ENCODE data around the gene UGT1A10.

UGT1A10 gene

DNA sequence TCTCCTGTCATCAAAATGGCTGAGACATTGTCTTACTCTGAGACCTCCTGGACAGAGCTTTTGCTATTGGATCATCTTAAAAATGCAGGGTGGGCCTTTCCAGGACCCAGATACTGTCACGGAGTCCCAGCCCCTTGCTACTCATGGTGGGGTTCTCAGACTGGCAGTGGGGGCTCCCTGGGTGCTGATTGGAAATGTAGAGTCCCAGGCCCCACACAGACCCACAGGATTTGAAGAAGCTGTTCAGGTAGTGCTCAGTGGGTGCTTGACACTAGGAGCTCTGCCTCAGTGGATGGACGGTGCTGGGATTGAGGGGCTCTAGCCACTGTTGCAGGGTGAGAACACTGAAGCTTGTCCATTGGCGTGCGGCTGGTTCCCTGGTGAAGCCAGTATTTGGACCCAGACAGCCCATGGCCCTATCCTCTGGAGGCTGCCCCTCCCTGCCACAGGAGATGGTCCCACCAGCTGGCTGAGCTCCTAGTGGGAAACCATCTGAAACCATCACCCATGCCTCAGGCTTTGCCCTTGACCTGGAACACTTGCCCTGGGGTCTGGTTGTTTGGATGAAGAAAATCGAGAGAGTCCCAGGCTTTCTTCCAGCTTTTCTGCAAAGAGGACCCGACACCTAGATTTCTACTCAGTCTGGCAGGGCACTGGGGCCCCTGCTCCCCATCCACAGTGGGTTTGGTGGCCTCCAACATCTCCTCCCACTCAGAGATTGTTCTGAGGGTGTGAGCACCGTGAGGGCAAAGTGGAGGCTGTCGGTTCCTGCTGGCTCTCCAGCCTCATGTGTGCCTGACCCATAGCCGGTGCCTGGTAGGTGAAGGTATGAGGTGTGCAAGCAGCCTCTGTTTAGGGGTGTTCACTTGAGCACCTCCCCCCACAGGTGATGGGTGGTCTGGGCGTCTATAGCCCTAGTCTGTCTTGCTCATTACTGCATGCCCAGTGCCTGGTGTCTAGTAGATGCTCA lies 172.0 kb downstream of the UGT1A10 start:
- no peak for ATAC-seq

DNA sequence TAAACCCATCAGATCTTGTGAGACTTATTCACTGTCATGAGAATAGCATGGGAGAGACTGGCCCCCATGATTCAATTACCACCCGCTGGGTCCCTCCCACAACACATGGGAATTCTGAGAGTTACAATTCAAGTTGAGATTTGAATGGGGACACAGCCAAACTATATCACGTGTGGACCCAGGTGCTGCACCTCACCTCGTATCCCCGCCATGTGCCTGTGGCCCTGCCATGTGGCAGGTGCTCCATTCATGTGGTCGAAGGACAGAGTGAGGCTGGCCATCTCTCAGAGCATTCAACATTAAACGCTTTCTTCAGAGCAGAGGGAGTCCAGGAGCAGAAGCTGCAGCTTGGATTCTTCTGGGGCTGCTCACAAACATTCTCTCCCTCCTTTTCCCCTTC lies 174.1 kb downstream of the UGT1A10 start:
- ATAC-seq: no peak

DNA sequence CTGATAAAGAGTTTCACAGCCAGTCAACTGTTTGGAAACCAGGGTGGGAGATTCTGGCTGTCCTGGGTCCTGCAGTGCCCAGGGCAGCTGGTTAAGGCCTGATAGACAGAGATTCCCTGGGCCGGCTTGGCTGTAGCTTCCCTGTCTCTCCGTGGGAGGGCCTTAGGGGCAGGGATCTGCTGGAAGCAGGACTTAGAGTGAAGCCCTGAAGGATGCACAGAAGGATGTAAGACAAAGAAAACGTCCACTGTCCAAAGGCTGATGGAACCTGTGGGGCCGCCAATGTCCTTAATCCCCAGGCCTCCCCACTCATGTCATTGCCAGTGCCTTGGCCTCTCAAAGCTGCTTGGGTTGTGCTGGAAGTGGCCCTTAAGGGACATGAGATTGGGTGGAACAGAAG lies 174.8 kb downstream of the UGT1A10 start:
- ATAC-seq: no peak

DNA sequence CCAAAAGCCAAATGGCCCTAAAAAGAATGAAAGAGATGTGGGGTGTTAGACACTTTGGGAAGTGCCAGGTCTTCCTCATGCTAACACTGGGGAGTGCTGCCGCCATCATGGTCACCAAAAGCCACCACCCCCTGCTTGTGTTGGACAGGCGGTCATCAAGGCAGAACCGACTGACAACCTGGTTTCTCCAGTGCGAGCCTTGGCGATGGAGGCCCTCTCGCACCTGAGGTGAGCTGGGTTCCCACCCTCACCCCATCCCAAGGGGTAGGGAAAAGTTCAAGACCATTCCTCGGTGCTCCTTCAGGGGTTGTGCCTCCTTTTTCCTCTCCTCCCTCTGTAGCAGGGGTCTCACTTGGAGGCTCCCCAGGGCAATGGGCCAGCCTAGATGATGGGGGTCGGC lies 175.5 kb downstream of the UGT1A10 start:
- ATAC-seq: no peak

DNA sequence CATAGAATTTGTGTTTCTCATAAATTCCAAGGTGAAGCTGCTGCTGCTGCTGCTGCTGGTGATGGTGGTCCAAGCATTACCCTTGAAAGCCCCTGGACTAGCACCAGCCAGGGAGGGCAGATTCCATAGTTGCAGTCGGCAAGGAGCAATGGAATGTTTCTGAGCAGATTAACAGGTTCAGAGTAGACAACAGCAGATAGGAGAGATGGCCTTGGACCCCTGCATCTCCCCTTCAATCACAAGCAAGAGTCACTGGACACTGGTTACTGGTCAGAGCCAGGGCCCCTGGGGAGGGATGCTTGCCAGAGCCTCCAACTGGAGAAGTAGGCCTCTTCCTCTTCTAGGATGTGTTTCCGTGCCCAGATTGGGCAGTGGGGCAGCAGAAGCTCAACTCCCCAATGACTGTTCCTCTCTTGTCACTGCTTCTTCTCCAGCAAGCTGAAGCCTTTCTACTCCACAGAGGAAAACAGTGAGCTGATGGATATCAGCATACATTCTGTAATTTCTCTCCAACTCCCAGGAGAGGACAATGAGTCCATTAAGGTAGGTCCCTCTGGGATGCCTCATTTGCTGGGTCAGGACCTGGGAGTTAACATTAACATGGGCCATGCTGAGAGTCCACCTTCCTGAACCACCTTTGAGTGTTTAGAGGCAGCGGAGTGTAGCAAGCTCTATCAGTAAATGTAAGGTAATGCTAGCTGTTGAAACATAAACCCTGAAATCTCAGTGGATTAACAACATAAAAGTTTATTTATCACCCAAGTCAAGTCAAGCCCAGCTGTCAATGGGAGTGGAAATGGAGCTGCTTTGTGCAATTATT lies 177.2 kb downstream of the UGT1A10 start:
- no peak for ATAC-seq

DNA sequence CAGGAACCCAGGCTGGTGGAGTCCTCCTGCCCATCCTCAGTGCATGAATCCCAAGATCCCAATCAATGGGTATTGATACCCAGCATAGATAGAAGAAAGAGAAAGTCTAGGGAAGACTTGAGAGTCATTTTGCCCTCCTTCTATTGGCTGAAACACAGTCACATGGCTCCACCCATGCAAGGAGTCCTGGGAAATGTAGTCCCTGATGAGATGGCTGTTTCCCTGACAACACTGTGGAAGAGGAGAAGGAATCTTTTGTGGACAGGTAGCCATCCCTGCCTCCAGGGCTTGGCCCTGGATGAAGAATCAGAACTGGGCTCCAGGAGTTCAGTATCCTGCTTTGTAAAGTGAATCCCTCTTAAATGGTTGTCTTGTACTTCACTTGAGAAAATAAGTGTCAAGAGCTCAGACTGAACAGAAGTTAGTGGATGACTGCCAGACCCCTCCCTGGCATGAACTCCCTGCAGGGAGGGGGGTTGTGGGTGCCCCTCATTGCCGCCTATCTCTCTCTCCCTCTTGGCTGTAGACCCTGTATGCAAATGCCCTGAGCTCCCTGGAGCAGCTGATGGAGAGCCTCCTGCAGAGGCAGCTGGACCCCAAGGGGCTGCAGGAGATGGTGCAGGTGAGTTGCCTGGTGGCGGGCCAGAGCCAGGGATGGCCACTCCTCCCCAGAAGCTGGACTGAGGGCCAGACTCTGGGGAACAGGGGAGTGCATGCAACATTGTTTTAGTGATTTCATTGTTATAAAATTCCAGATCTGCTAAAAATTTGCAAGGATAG lies 178.0 kb downstream of the UGT1A10 start:
- ATAC-seq: no peak

DNA sequence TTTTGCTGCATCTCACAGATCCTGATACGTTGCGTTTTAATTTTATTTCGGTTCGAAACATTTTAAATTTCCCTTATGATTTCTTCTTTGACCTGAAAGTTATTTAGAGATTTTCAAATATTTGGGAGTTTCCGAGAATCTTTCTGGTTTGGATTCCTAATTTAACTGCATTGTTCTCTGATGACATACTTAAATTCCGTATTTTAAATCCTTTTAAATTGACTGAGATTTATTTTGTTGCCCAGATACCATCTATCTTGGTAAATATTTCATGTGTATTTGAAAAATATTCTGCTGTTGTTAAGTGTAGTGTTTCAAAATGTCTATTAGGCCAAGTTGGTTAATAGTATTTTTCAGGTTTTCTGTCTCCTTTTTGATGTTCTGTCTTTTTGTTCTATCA lies 179.6 kb downstream of the UGT1A10 start:
- ATAC-seq: no peak

DNA sequence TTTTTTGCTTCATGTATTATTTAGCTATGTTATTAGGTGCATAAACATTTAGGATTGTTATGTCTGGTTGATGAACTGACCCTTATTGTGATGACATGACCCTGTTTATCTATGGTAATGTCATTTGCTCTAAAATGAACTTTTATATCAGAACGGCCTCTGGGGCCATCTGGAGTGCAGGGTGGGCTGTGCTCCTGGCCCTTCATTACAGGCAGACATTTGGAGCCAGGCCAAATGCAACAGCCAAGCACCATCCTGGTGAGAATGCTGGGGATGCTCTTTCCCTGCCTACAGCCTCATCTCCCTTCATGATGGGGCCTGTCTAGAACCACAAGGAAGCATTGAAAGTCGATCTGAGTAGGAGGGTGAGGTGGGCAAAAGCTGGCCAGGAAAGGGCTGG lies 180.1 kb downstream of the UGT1A10 start:
- no peak for ATAC-seq

DNA sequence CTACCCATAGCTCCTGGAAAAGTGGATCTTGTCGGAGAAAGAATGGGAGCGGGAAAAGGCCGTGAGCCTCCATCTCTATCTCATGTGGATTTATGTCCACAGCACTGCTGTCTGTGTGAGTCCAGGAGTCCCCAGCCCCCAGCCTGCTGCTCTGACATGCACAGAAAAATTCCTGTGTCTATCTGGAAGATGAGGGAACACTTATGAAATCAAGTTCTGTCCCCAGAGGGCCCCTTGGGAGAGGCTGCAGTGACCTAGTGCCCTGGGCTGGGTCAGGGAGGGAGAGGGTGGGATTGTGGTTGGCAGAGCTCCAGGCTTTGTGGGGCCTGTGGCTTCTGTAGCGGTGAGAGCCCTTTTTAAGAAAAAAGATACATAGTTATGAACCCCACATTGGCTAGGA lies 180.5 kb downstream of the UGT1A10 start:
- ATAC-seq: no peak

DNA sequence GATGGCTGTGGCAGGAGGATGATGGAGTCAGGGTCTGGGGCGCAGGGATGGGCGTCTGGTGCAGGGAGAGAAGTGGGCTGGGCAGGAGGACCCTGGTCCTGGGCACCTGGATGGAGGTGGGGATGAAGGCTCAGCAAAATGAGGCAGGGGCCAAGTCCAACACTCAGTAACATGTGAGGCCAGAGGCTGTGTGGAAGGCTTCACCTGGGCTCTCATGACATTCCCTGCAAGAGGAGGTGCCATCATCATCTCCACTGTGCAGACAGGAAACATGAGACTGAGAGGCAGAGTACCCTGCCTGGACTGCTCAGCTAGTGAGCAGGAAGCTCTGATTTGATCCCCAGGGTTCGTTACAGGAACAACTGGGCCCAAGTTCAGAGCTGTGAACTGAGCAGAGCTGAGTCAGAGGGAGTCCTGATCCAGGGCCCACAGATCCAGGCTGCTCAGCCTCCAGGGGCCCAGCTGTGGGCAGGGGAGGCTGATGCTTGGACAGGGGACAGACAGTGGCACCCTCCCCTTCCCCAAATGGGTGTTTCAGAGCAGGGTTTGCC lies 181.2 kb downstream of the UGT1A10 start:
- ATAC-seq: no peak

DNA sequence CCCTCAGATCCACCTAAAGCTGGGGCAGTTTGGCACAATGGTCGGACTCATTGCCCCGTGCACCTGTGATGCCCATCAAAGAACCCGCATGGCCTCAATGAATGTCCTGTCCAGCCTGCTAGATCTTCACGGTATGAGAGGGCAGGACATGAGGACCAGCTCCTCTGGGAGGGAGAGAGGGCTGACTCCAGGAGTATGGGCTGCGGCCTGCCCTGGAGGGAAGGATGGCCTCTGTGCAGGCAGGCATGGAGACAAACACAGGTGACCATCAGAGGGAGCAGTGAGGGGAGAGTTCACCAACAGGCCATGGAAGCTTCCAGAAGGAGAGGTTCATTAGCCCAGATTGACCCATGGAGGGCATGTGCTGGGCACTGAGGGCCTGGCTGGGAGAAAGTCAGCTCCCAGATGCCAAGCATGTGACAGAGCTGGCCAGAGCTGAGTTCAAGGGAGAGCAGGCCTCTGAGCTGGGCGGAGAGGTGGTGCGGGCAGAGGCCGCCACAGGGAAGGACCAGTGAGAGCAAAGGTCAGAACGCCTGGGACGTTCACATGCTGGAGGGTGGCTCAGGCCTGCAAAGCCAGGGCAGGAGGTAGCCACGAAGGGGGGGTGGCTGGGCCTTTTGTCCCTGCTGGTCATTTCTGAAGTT lies 181.9 kb downstream of the UGT1A10 start:
- no peak for ATAC-seq

DNA sequence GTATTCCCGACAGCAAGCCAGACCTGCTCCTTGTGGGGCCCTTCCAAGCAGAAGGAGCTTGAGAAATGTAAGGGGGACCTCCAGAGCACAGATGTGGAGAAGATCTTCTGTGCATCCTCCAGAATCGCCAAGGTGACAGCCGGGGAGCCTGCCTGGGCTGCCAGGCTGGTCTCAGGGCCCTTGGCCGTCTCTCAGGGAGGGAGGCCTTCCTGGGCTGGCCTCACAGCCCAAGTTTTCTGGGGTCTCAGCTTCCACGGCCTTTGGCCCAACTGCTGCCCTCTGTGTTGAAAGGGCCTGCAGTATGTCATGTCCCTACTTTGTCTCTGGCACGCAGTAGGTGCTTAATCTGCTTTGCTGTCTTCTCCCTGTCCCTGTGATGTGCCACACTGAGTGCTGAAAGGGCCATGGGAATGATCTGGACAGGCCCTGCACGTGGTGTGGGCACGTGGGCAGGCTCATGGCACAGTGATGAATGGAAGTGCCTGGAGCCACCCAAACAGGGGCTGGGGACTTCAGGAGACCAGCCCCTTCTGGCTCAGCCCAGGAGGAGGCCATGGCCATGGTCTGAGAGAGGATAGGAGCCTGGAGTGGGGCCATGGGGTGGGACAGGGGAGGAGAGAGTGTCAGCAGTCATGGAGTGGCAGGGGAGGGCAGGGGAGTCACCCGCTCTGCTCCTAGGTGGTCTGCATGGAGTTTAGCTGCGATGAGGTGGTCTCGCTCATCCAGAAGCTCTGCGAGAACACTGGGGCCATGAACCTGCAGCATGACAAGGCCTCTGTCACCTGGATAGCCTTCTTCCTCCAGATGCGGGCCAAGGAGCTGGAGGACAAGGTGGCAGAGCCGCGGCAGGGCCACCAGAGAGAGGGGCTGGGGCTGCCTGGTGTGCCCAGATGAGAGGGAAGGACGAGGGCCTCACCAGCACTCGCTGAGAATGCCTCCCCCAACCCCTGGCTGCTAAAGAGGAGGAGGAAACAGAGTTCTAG lies 182.7 kb downstream of the UGT1A10 start:
- no peak for ATAC-seq

DNA sequence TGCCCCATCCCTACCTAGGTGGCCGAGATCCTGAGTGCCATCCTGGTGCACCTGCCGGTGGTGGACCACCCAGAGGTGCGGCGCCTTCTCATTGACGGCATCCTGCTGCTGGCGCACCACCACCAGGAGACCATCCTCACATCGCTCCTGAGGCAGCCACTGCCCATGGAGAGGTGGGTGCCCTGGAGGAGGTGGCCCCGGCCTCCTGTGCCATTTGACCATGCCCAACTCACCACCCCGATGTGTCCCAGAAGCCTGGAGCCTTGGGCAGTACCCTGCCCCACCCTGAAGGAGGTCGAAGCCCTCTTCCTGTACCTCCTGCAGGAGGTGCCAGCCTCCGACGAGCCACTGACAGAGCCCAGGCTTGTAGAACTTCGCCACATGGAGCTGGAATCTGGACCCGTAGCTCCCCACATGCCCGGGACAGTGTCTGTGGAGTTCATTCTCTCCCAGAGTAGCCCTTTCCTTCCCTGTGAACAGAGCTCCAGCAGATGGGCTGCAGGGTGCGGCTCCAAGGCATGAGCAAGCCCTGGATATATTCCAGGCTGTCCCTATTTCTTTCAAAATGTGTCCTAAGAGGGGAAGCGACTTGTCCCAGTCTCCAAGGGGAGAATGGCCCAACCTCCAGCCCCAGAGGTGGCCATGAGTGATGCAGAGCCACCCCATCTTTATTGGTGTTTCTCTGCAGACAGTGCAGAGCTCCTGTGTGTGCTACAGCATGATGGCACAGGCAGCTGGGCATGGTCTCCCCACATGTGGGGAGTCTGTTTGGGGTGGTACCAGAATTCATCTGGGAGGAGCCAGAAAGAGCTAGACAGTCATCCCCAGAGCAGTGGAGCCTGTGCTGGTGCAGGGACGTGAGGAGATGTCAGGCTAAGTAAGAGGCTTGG lies 183.9 kb downstream of the UGT1A10 start:
- ATAC-seq: no peak

DNA sequence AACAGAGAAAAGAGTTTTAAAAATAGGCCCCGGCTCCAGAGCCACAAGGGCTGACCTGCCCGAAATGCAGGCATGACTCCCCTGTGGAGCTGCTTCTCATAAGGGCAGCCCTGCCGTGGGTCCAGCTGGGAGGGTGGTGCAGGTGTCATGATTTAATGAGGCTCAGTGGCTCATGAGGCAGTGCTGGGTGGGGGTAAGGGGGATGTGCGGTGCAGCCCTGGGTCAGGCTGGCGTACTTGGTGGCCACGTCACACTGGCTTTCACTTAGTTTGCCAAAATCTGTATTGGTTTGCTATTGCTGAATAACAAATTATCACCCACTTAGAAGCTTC lies 184.5 kb downstream of the UGT1A10 start:
- ATAC-seq: no peak

DNA sequence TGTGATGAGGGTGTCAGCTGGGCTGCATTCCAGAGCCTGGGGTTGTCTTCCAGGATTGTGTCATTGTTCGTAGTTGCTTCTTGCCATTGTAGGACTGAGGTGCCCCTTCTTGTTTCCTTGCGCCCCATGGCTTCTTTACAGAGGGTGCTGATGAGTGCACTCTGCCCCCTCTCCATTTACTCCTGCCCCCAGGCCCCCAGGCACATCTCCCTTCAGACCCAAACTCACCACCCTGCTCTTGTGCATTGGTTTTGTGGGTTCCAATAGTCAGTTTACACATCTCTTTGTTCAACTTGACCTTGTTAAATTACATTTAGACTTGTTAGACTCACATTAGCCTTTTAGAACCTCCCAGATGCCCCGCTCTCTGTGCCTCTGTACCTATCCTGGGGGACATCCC lies 184.9 kb downstream of the UGT1A10 start:
- no peak for ATAC-seq

DNA sequence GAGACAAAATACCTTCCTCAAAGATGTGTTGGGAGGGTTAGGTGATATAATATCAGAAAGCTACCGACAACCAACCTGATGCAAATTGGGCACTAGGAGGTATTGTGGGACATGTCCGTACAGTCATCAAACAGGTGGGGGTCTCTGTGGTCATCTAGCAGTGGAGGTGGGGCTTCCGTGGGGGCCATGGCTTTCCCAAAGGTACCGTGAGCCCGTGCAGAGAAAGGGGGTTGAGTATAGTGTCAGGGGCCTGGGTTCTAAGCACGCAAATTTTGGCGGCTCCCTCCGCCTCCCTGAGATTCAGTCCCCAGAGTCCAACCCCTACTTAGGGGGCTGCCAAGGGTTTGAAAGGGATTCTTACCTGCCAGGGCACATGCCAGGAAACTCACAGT lies 185.5 kb downstream of the UGT1A10 start:
- ATAC-seq: no peak

DNA sequence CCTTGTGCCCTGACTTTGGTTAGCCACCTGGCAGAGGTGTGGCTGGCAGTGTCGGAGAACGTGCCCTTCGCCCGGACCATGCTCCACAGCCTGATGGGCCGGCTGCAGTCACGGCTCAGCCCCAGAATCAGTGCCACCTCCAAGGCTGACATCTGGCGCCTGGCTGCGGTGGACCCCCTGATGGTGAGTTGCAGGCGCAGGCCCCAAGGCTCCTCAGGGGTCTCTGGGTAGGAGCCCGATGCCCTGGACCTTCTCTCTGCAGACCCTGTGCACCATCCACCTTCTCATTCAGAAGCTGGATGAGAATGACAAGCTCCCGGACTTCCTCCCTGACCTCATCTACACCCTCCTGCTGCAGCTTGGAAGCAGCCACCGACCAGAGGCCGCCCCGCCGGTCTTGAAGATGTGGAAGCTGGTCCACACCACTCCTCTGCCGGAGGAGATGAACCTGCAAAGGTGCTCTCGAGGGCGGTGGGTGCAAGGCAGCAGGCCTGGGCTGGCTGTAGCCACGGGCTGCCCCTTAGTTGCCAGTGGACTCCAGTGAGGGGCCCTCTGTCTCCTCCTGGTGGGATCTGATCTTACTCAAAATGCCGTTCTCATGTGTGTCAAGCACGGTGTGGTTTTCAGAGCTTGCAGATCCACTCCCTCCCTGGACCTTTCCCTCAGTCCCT lies 186.0 kb downstream of the UGT1A10 start:
- ATAC-seq: no peak
